ENCODE results near the gene ASPM. TPM values are rescaled to one million over a fixed set of nuclear protein-coding genes. Genes with fewer than 3 reads are reported as not detected.

Gene ASPM
- total RNA-seq, 1 donor from 2014 or later = 17.5 TPM

DNA sequence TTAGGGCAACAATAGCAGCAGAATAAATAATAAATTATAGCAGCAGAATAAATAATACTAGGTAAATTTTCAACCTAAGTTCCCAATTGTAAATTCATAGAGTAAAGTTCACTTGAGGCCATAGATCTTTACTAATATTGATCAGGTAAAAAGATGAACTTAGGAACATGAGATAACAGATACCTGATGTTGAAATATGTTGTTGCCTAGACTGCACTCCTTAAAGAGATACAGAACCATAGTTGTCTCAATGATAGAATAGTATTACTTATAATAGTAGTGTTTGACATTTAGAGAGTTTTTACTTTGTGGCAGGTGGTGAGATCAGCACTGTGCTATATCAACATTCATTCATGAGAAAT, 79.0 kb downstream of the ASPM start:
- Mint-ChIP-seq H3K27me3 (no peaks in the 10 kb centered on the region), H3K4me3 (ENCODE audit: low read depth) (no peak overlapping the region), H3K9me3 (ENCODE audit: low read depth) (peaks cover 8% of the 10 kb centered on the region), H3K4me1 (ENCODE audit: low read depth) (peaks cover 2% of the 10 kb centered on the region), H3K36me3 (ENCODE audit: insufficient read depth) (no peaks in the 10 kb centered on the region), H3K27ac (no peak overlapping the region)
- no peak for DNase-seq (ENCODE audit: low spot score, unreplicated experiment)
- TF ChIP-seq, protein P1, sequence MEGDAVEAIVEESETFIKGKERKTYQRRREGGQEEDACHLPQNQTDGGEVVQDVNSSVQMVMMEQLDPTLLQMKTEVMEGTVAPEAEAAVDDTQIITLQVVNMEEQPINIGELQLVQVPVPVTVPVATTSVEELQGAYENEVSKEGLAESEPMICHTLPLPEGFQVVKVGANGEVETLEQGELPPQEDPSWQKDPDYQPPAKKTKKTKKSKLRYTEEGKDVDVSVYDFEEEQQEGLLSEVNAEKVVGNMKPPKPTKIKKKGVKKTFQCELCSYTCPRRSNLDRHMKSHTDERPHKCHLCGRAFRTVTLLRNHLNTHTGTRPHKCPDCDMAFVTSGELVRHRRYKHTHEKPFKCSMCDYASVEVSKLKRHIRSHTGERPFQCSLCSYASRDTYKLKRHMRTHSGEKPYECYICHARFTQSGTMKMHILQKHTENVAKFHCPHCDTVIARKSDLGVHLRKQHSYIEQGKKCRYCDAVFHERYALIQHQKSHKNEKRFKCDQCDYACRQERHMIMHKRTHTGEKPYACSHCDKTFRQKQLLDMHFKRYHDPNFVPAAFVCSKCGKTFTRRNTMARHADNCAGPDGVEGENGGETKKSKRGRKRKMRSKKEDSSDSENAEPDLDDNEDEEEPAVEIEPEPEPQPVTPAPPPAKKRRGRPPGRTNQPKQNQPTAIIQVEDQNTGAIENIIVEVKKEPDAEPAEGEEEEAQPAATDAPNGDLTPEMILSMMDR (IDR thresholded peaks at IDR 0.05; ENCODE audit: unreplicated experiment) = no peak

DNA sequence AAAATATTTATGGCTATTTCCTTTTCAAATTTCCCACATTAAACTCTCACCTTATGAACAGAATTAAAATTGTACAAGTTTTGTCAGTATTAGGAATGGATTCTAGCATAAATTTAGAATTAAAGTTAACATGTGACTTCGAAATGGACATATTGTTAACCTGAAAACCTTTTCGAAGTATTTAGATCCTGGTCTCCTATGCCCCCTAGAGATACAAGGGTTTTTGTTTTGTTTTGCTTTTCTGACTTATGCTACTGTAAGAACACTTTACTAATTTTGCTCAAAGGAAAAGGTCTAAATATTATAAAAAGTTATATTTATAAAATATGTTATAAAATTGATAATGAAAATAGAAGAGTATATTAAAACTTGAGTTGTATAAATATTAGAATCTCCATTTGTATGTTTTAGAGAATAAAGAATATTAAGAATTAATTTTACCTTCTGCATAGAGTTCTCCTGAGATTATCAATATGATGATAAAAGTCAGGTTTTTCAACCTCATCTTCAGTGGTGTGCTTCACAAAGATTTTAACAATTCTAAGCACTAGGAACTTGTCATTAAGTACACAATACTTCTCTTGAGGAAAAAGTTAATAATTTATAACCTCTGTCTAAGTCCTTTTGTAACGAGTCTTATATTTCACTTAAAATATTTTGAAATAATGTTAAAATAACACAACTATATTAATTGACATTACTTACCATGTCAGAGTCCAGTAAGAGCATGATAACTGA, 79.6 kb downstream of the ASPM start, which contains the start of gene F13B:
F13B (minus strand) TSS at position 542 of the 738 bp plus-strand sequence; CDS start at position 505, 37 bp downstream.
- H3K4me1 Mint-ChIP-seq (ENCODE audit: low read depth) = peaks cover 2% of the 10 kb centered on the region
- H3K27ac Mint-ChIP-seq = no peak within 1 kb of the TSS
- no peaks in the 10 kb centered on the region for H3K36me3 Mint-ChIP-seq (ENCODE audit: insufficient read depth)
- no peak within 1 kb of the TSS for H3K4me3 Mint-ChIP-seq (ENCODE audit: low read depth)
- DNase-seq (ENCODE audit: low spot score, unreplicated experiment) = no peak
- H3K9me3 Mint-ChIP-seq (ENCODE audit: low read depth) = peaks cover 8% of the 10 kb centered on the region
- no peaks in the 10 kb centered on the region for H3K27me3 Mint-ChIP-seq
- TF ChIP-seq, protein P1 (IDR thresholded peaks at IDR 0.05; ENCODE audit: unreplicated experiment) = no peak

DNA sequence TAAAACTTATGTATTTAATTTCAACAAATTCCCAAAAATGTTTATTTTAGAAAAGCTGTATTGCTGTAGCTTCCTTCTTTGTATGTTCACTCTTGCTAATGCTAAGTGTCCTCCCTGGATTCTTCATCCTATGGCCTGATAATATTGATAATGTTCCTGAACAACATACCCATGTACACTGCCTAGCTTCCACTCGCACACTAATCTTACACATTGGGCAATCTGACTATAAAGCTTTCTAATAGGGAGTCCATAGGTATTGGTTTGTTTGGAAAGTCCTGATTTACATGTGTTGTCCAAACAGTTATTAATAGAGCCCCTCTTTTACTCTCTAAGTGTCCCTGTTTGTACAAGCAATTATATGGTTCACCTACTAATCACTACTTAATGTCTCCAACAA, 80.2 kb downstream of the ASPM start:
- Mint-ChIP-seq H3K36me3 (ENCODE audit: insufficient read depth) (no peaks in the 10 kb centered on the region), H3K27ac (no peak overlapping the region), H3K27me3 (no peaks in the 10 kb centered on the region), H3K9me3 (ENCODE audit: low read depth) (peaks cover 8% of the 10 kb centered on the region), H3K4me1 (ENCODE audit: low read depth) (peaks cover 2% of the 10 kb centered on the region), H3K4me3 (ENCODE audit: low read depth) (no peak overlapping the region)
- TF ChIP-seq, protein P1 (IDR thresholded peaks at IDR 0.05; ENCODE audit: unreplicated experiment) = no peak
- no peak for DNase-seq (ENCODE audit: low spot score, unreplicated experiment)

DNA sequence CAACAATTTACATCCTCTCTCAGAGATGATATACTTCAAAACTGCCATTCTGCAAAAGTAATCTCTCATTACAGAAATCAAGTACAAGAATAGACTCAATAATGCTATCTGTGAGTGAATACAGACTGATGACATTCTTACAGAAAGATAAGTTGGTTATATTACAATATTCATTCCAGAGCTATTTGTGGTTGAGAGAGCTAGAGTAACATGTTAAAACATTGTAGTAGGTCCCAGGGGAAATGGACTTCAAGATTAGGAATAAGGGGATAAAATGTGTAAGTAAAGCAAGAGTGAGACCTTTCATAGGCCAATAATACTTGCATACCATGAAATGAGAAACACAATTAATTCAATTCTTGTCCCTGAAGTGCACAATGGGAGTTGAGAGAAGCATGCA, 80.9 kb downstream of the ASPM start:
- Mint-ChIP-seq H3K27ac (no peak overlapping the region), H3K36me3 (ENCODE audit: insufficient read depth) (no peaks in the 10 kb centered on the region), H3K4me1 (ENCODE audit: low read depth) (peaks cover 2% of the 10 kb centered on the region), H3K27me3 (no peaks in the 10 kb centered on the region), H3K4me3 (ENCODE audit: low read depth) (no peak overlapping the region), H3K9me3 (ENCODE audit: low read depth) (peaks cover 8% of the 10 kb centered on the region)
- TF ChIP-seq, protein P1 (IDR thresholded peaks at IDR 0.05; ENCODE audit: unreplicated experiment) = no peak
- no peak for DNase-seq (ENCODE audit: low spot score, unreplicated experiment)

DNA sequence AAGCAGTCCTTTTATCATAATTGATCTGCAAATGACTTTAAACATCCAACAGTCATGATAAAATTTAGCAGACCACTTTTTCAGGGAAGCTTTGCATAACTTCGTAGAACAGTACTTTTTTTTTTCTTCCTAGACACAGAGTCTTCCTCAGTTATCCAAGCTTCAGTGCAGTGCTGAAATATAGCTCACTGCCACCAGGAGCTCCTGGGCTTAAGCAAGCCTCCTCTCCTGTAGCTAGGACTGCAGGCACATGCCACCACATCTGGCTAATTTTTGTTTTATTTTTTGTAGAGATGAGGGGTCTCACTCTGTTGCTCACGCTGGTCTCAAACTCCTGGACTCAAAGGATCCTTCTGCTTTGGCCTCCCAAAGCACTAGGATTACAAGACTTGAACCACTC, 83.3 kb downstream of the ASPM start:
- Mint-ChIP-seq H3K27me3 (no peaks in the 10 kb centered on the region), H3K4me3 (ENCODE audit: low read depth) (no peak overlapping the region), H3K36me3 (ENCODE audit: insufficient read depth) (no peaks in the 10 kb centered on the region), H3K9me3 (ENCODE audit: low read depth) (no peaks in the 10 kb centered on the region), H3K27ac (no peak overlapping the region), H3K4me1 (ENCODE audit: low read depth) (peaks cover 2% of the 10 kb centered on the region)
- TF ChIP-seq, protein P1 (IDR thresholded peaks at IDR 0.05; ENCODE audit: unreplicated experiment) = no peak
- no peak for DNase-seq (ENCODE audit: low spot score, unreplicated experiment)
